Spleen (tissue), 11 donors: ENCODE measurements around the gene RAB8B. TPM values are rescaled to one million over a fixed set of nuclear protein-coding genes. Genes with fewer than 3 reads are reported as not detected.

Source experiments
- DNase-seq: peaks from one replicate; pipeline ENCODE4 v3.0.0-alpha.2; 2020
- H3K27ac ChIP-seq, 8 donors: fragments of 200-600 bp; sonication (generic) in 7 of 8; 1 replicate in 4 of 8; 2 replicates in 4 of 8; pipeline versions ENCODE4 v1.5.0 to v1.8.0; 2016 to 2021; ENCODE audit warnings: inconsistent platforms in 4 of 8, mild to moderate bottlenecking in 4 of 8, moderate library complexity in 1 of 8
- H3K27me3 ChIP-seq, 7 donors: fragments of 200-600 bp; sonication (generic) in 6 of 7; replicated peaks in 1 of 7; 1 replicate in 4 of 7; 2 replicates in 3 of 7; pipeline versions ENCODE4 v1.5.0 to v1.8.0; 2016 to 2021; ENCODE audit warnings: inconsistent platforms in 3 of 7, mild to moderate bottlenecking in 1 of 7
- H3K36me3 ChIP-seq, 6 donors: fragments of 200-600 bp; sonication (generic) in 5 of 6; 1 replicate in 4 of 6; 2 replicates in 2 of 6; pipeline versions ENCODE4 v1.5.0 to v1.8.0; 2016 to 2021; ENCODE audit warnings: inconsistent platforms in 2 of 6
- H3K4me1 ChIP-seq, 6 donors: fragments of 200-600 bp; sonication (generic) in 5 of 6; 1 replicate in 3 of 6; 2 replicates in 3 of 6; pipeline versions ENCODE4 v1.5.0 to v1.8.0; 2016 to 2021; ENCODE audit warnings: inconsistent platforms in 3 of 6
- H3K4me3 ChIP-seq, 8 donors: fragments of 200-600 bp; sonication (generic) in 7 of 8; 1 replicate in 4 of 8; 2 replicates in 4 of 8; pipeline versions ENCODE4 v1.5.0 to v1.8.0; 2016 to 2021; ENCODE audit warnings: inconsistent platforms in 4 of 8, mild to moderate bottlenecking in 4 of 8, moderate library complexity in 2 of 8
- H3K9me3 ChIP-seq, 8 donors: fragments of 200-600 bp; sonication (generic) in 7 of 8; 1 replicate in 4 of 8; 2 replicates in 4 of 8; pipeline versions ENCODE4 v1.5.0 to v1.8.0; 2016 to 2021; ENCODE audit warnings: inconsistent platforms in 4 of 8
- POLR2A ChIP-seq, 3 donors: fragments of 450-650 bp; IDR thresholded peaks; one replicate each; pipeline ENCODE4 v1.5.1; 2017; ENCODE audit warnings: antibody characterized with exemption in 3 of 3, mild to moderate bottlenecking in 1 of 3
- POLR2AphosphoS5 ChIP-seq, 3 donors: sonication (generic); formaldehyde crosslinking; IDR thresholded peaks; one replicate each; pipeline ENCODE4 v1.5.1; 2017; ENCODE audit warnings: antibody characterized with exemption in 3 of 3
- WGBS, 5 donors: extraction: QIAGEN DNeasy Blood & Tissue Kit in 3 of 5; methylation state at CpG; one replicate each; pipeline versions ENCODE4 v1.1.5 to v1.1.7; 2013 to 2018; 5-methylcytosine and 5-hydroxymethylcytosine counted together
- intact Hi-C: fragments of 100-400 bp; cut with DNase I; formaldehyde crosslinking; loops from one replicate; pipeline ENCODE4 v1.15.0; 2023; ENCODE audit warnings: low total_unique reads
- polyA plus RNA-seq, 3 donors: library from polyadenylated mRNA; stranded (reverse); fragments of 200-250 nt; gene quantifications; one replicate each; pipeline ENCODE4 v1.2.1, GENCODE V29; 2013
- total RNA-seq, 7 donors: library from RNA; depleted of rRNA in 3 of 7; stranded (reverse); fragments of >200 nt in 3 of 7; fragmentation: NEBNext Ultra II Directional in 4 of 7; extraction: Animal tissue kit (Norgen Biotek cat#: 25700) in 4 of 7; gene quantifications; one replicate each; pipeline versions ENCODE4 v1.1.0 to v1.2.1, GENCODE V29; 2016 to 2021
- TF ChIP-seq, protein P1 (sequence below), 11 experiments: fragments of 200-600 bp in 7 of 11; fragments of 450-650 bp in 4 of 11; sonication (generic) in 4 of 11; IDR thresholded peaks in 8 of 11; conservative IDR thresholded peaks in 3 of 11; 1 replicate in 7 of 11; 2 replicates in 4 of 11; pipeline versions ENCODE4 v1.4.0 to v1.8.0; 2016 to 2021; ENCODE audit warnings: antibody characterized with exemption in 11 of 11, inconsistent platforms in 4 of 11, mild to moderate bottlenecking in 1 of 11
- donor health status: healthy with polysubstance abuse.
- donor health status: DM: no; HTN: no; CAD: no; lungs with moderate emphysema.
- donor health status: DM: no; HTN: no; CAD: no.
- donor health status: Bipolar disorder and iron deficiency.
- donor health status: healthy.
- donor health status: DM: no; HTN: no; CAD: no.
- donor health status: DM: yes; HTN: yes; CAD: no.

Gene RAB8B
- total and polyA plus RNA-seq, 10 donors: 18.9 to 96.4 (median 64.2) TPM

DNA sequence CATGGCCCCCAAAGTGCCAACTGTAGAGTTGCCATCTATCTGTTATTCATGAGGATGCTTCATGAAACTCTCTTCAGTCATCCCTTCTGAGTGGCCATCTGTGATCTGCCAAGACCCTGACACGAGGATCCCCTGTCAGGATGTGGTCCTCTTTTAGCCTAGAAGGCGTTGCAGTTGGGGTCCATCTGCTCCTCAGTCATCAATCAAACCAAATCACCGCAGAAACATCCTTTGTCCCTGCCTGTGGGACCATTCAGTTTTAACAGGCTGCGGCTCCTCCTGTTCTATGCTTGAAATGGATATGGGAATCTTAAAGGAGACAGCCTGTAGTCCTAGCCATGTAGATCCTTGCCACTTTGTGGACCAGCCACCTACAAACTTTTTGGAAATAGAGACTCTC lies 26.2 kb upstream of the RAB8B start:
- 76 to 87% (median 82%) methylated on average over 4 of the region's 4 CpGs for WGBS, 5 donors
- intact Hi-C loops: loop anchor here (10.0 kb wide), 1 partner anchor 242 kb away; no protein-coding TSS in a partner anchor
- H3K27me3 ChIP-seq: no peaks in the 10 kb centered on the region
- no peak for TF ChIP-seq POLR2AphosphoS5 (IDR thresholded peaks at IDR 0.05)
- TF ChIP-seq, protein P1, sequence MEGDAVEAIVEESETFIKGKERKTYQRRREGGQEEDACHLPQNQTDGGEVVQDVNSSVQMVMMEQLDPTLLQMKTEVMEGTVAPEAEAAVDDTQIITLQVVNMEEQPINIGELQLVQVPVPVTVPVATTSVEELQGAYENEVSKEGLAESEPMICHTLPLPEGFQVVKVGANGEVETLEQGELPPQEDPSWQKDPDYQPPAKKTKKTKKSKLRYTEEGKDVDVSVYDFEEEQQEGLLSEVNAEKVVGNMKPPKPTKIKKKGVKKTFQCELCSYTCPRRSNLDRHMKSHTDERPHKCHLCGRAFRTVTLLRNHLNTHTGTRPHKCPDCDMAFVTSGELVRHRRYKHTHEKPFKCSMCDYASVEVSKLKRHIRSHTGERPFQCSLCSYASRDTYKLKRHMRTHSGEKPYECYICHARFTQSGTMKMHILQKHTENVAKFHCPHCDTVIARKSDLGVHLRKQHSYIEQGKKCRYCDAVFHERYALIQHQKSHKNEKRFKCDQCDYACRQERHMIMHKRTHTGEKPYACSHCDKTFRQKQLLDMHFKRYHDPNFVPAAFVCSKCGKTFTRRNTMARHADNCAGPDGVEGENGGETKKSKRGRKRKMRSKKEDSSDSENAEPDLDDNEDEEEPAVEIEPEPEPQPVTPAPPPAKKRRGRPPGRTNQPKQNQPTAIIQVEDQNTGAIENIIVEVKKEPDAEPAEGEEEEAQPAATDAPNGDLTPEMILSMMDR (IDR thresholded peaks at IDR 0.05 in 8 of 11, conservative IDR thresholded peaks at IDR 0.05 in 3 of 11): no peak
- no peak for TF ChIP-seq POLR2A (IDR thresholded peaks at IDR 0.05)
- H3K4me3 ChIP-seq: no peak overlapping the region
- H3K9me3 ChIP-seq: no peaks in the 10 kb centered on the region
- no peak overlapping the region for H3K27ac ChIP-seq
- DNase-seq: no peak
- peaks cover 0 to 12% (median 2%) of the 10 kb centered on the region in 6 donors for H3K4me1 ChIP-seq
- H3K36me3 ChIP-seq: no peaks in the 10 kb centered on the region

- WGBS, 5 donors: 91 to 94% (median 93%) methylated on average over 6 of the region's 6 CpGs
- peaks cover 0 to 3% (median 0%) of the 10 kb centered on the region in 6 donors for H3K4me1 ChIP-seq
- H3K27me3 ChIP-seq: no peaks in the 10 kb centered on the region
- intact Hi-C loops: loop anchor here (10.0 kb wide), 1 partner anchor 239 kb away; no protein-coding TSS in a partner anchor
- TF ChIP-seq POLR2A (IDR thresholded peaks at IDR 0.05) (no peak), POLR2AphosphoS5 (IDR thresholded peaks at IDR 0.05) (no peak)
- TF ChIP-seq, protein P1 (IDR thresholded peaks at IDR 0.05 in 8 of 11, conservative IDR thresholded peaks at IDR 0.05 in 3 of 11): no peak
- DNase-seq: no peak
- no peaks in the 10 kb centered on the region for H3K9me3 ChIP-seq
- no peak overlapping the region for H3K4me3 ChIP-seq
- no peak overlapping the region for H3K27ac ChIP-seq
- H3K36me3 ChIP-seq: no peaks in the 10 kb centered on the region
These were observed 24.1 kb upstream of the RAB8B start for GRCh38 chr15:63165166-63165859.

DNA sequence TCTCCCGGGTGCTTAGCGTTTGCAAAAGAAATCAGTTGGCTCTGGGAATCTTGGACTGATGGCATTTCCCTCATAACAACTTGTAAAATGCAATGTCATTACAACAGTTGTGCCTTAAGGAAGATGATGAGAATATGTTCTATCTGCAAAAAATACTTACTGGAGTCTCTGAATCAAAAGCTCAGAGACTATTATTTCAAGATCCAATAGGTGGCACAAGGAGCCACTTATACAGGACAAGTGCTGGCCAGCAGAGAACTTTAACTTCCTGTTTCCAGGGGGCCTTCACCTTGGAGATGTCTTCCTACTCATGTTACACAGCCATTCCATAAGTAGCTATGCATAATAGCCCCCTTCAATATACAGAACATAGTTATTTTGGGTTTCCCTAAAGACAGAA lies 23.2 kb upstream of the RAB8B start:
- no peaks in the 10 kb centered on the region for H3K36me3 ChIP-seq
- no peaks in the 10 kb centered on the region for H3K9me3 ChIP-seq
- DNase-seq: no peak
- H3K4me1 ChIP-seq: peaks cover 0 to 3% (median 0%) of the 10 kb centered on the region in 6 donors
- H3K4me3 ChIP-seq: no peak overlapping the region
- TF ChIP-seq, protein P1 (IDR thresholded peaks at IDR 0.05 in 8 of 11, conservative IDR thresholded peaks at IDR 0.05 in 3 of 11): peak in 3 of 11 experiments; percentile 17 to 20 (median 19)
- no peak for TF ChIP-seq POLR2AphosphoS5 (IDR thresholded peaks at IDR 0.05)
- intact Hi-C loops: loop anchor here (10.0 kb wide), 1 partner anchor 239 kb away; no protein-coding TSS in a partner anchor
- H3K27me3 ChIP-seq: no peaks in the 10 kb centered on the region
- H3K27ac ChIP-seq: no peak overlapping the region
- WGBS, 5 donors: 83 to 97% (median 92%) methylated on average over 2 of the region's 2 CpGs

- no peaks in the 10 kb centered on the region for H3K36me3 ChIP-seq
- H3K27me3 ChIP-seq: no peaks in the 10 kb centered on the region
- 75 to 96% (median 89%) methylated on average over 2 of the region's 2 CpGs for WGBS, 5 donors
- H3K4me1 ChIP-seq: peaks cover 0 to 3% (median 0%) of the 10 kb centered on the region in 6 donors
- no peak overlapping the region for H3K27ac ChIP-seq
- TF ChIP-seq POLR2AphosphoS5 (IDR thresholded peaks at IDR 0.05) (no peak), POLR2A (IDR thresholded peaks at IDR 0.05) (no peak)
- TF ChIP-seq, protein P1 (IDR thresholded peaks at IDR 0.05 in 8 of 11, conservative IDR thresholded peaks at IDR 0.05 in 3 of 11): no peak
- H3K4me3 ChIP-seq: no peak overlapping the region
- no peaks in the 10 kb centered on the region for H3K9me3 ChIP-seq
- DNase-seq: no peak
- intact Hi-C loops: loop anchor here (10.0 kb wide), 1 partner anchor 235 kb away; no protein-coding TSS in a partner anchor
These were observed 19.6 kb upstream of the RAB8B start for GRCh38 chr15:63169788-63170187.
